HG02852 (cell line): ENCODE results near the gene SETD3.
A peak's percentile ranks its signal among the peaks of the same experiment; 100 is the strongest.

Source experiments
- ATAC-seq: cut with Tn5 transposase; IDR thresholded peaks from one replicate; pipeline ENCODE4 v1.9.1; 2021; ENCODE audit warnings: mild to moderate bottlenecking, moderate library complexity; ENCODE audit not compliant: unreplicated experiment

The SETD3 gene

GRCh38 chr14:99401211-99401610 is 79.4 kb downstream of the SETD3 start:
- no peak for ATAC-seq

- ATAC-seq, result no peak
Measured at GRCh38 chr14:99397698-99398097, 83.0 kb downstream of the SETD3 start.

- no peak for ATAC-seq
Measured at GRCh38 chr14:99395909-99396530, 84.6 kb downstream of the SETD3 start.

- no peak for ATAC-seq
Measured at GRCh38 chr14:99394602-99395156, 86.0 kb downstream of the SETD3 start.

GRCh38 chr14:99393059-99393655 is 87.5 kb downstream of the SETD3 start:
- peak; percentile 48 for ATAC-seq

- no peak for ATAC-seq
Measured at GRCh38 chr14:99391671-99392070, 89.0 kb downstream of the SETD3 start.

- peak; percentile 60 for ATAC-seq
Measured at GRCh38 chr14:99389174-99389826, 91.4 kb downstream of the SETD3 start.

- no peak for ATAC-seq
Measured at GRCh38 chr14:99388286-99388685, 92.4 kb downstream of the SETD3 start.

GRCh38 chr14:99387880-99388279 is 92.8 kb downstream of the SETD3 start:
- ATAC-seq, result no peak

- ATAC-seq, result no peak
Measured at GRCh38 chr14:99384450-99385417, 95.9 kb downstream of the SETD3 start.

GRCh38 chr14:99383472-99384449 is 96.9 kb downstream of the SETD3 start:
- ATAC-seq, result no peak

- no peak for ATAC-seq
Measured at GRCh38 chr14:99382781-99383471, 97.7 kb downstream of the SETD3 start.

GRCh38 chr14:99382071-99382470 is 98.6 kb downstream of the SETD3 start:
- no peak for ATAC-seq

GRCh38 chr14:99381688-99382060 is 99.0 kb downstream of the SETD3 start:
- ATAC-seq, result no peak

GRCh38 chr14:99380991-99381687 is 99.5 kb downstream of the SETD3 start:
- ATAC-seq, result no peak

- no peak for ATAC-seq
Measured at GRCh38 chr14:99380402-99380801, 100.3 kb downstream of the SETD3 start.

GRCh38 chr14:99378782-99379214 is 101.9 kb downstream of the SETD3 start:
- ATAC-seq, result no peak

GRCh38 chr14:99377951-99378350 is 102.7 kb downstream of the SETD3 start:
- no peak for ATAC-seq

GRCh38 chr14:99374964-99375363 is 105.7 kb downstream of the SETD3 start:
- ATAC-seq, result no peak
